ENCODE data around the gene PLCB2.

DNA sequence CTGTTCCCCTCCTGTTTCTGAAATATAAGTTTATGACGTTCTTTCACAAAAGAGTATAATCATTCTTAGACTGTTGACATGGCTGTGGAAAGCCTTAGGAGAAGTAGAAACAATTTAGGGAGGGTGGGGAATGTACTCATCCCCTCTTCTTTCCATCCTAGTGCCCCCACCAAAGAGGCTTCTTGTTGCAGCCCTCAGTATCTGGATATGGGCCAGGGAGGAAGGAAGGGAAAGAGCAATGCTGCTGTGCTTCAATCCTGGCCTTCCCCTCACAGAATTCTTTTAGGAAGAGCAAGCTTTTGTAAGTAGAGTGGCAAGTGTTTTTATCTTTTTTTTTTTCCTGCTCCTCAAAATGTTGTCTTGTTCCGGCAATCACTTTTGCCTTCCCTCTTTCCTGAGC lies 17.5 kb upstream of the PLCB2 start:
- TF ChIP-seq, protein P1, sequence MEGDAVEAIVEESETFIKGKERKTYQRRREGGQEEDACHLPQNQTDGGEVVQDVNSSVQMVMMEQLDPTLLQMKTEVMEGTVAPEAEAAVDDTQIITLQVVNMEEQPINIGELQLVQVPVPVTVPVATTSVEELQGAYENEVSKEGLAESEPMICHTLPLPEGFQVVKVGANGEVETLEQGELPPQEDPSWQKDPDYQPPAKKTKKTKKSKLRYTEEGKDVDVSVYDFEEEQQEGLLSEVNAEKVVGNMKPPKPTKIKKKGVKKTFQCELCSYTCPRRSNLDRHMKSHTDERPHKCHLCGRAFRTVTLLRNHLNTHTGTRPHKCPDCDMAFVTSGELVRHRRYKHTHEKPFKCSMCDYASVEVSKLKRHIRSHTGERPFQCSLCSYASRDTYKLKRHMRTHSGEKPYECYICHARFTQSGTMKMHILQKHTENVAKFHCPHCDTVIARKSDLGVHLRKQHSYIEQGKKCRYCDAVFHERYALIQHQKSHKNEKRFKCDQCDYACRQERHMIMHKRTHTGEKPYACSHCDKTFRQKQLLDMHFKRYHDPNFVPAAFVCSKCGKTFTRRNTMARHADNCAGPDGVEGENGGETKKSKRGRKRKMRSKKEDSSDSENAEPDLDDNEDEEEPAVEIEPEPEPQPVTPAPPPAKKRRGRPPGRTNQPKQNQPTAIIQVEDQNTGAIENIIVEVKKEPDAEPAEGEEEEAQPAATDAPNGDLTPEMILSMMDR (IDR thresholded peaks at IDR 0.05; ENCODE audit: low read depth, low read length): no peak
- TF ChIP-seq POLR2A (IDR thresholded peaks at IDR 0.05; ENCODE audit: extremely low read depth, insufficient read length): no peak
- TF ChIP-seq, protein P2, sequence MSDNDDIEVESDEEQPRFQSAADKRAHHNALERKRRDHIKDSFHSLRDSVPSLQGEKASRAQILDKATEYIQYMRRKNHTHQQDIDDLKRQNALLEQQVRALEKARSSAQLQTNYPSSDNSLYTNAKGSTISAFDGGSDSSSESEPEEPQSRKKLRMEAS (IDR thresholded peaks at IDR 0.05; ENCODE audit: low read depth, low read length): no peak
- TF ChIP-seq MYC (IDR thresholded peaks at IDR 0.05; ENCODE audit: low read depth, low read length): no peak
